Activated CD8-positive, alpha-beta T cell treated with anti-CD3 and anti-CD28 coated beads for 36 hours (primary cell): ENCODE results near the gene TMEM82. TPM values are rescaled to one million over a fixed set of nuclear protein-coding genes. Genes with fewer than 3 reads are reported as not detected.

Experiments
- ATAC-seq: fragments of 200-7000 bp; cut with Tn5 transposase; one replicate; pipeline ENCODE4 v1.10.0; 2021; ENCODE audit warnings: mild to moderate bottlenecking, moderate library complexity
- CTCF ChIA-PET: fragments of 350-600 bp; sonication (Branson Sonifier 250); formaldehyde crosslinking; loops from one replicate; lab custom pipeline; 2021; ENCODE audit warnings: antibody characterized with exemption; lab: Charles Lee
- POLR2A ChIA-PET: fragments of 350-600 bp; sonication (Branson Sonifier 250); formaldehyde crosslinking; loops from one replicate; lab custom pipeline; 2021; ENCODE audit warnings: antibody characterized with exemption; lab: Charles Lee
- DNase-seq: peaks from one replicate; pipeline ENCODE4 v3.0.0-alpha.2; 2020
- H3K27ac Mint-ChIP-seq: one replicate; pipeline ENCODE4 v1.8.0; 2021; ENCODE audit warnings: mild to moderate bottlenecking, mixed read lengths
- H3K27me3 Mint-ChIP-seq: one replicate; pipeline ENCODE4 v1.8.0; 2021; ENCODE audit warnings: mixed read lengths
- H3K36me3 Mint-ChIP-seq: one replicate; pipeline ENCODE4 v1.8.0; 2021; ENCODE audit warnings: low read depth, mixed read lengths
- H3K4me1 Mint-ChIP-seq: one replicate; pipeline ENCODE4 v1.8.0; 2021; ENCODE audit warnings: low read depth, mixed read lengths
- H3K4me3 Mint-ChIP-seq: one replicate; pipeline ENCODE4 v1.8.0; 2021; ENCODE audit warnings: mild to moderate bottlenecking, moderate library complexity, mixed read lengths
- H3K9me3 Mint-ChIP-seq: one replicate; pipeline ENCODE4 v1.8.0; 2021; ENCODE audit warnings: mixed read lengths
- CTCF ChIP-seq: fragments of 200-600 bp; IDR thresholded peaks from one replicate; pipeline ENCODE4 v1.8.0; 2022; ENCODE audit warnings: antibody characterized with exemption, mild to moderate bottlenecking
- intact Hi-C: fragments of 100-400 bp; cut with micrococcal nuclease; formaldehyde crosslinking; loops from one replicate; pipeline ENCODE4 v1.10.0; 2022
- total RNA-seq, 2 experiments: library from RNA; stranded (reverse); gene quantifications; one replicate each; pipeline ENCODE4 v1.2.3, GENCODE V29; 2021

Gene TMEM82
- total RNA-seq, 2 experiments from 2014 or later: not detected

GRCh38 chr1:15700508-15700907 lies 41.8 kb upstream of the TMEM82 start:
- ATAC-seq: no peak
- H3K27ac Mint-ChIP-seq: no peak overlapping the region

GRCh38 chr1:15701784-15702183 lies 40.5 kb upstream of the TMEM82 start:
- Mint-ChIP-seq H3K27ac (no peak overlapping the region), H3K4me3 (no peak overlapping the region), H3K36me3 (peaks cover 13% of the 10 kb centered on the region), H3K9me3 (no peaks in the 10 kb centered on the region), H3K4me1 (peaks cover 31% of the 10 kb centered on the region), H3K27me3 (no peaks in the 10 kb centered on the region)
- ATAC-seq (no peak), DNase-seq (no peak)
- intact Hi-C loops: no loop called here
- no peak for TF ChIP-seq CTCF
- CTCF ChIA-PET: interaction anchor here (1.1 kb wide), 1 partner anchor 39 kb away, joined by 5 read pairs; no protein-coding TSS in a partner anchor
- POLR2A ChIA-PET: interaction anchor here (0.6 to 1.0 kb wide), 2 partner anchors 11 to 38 kb away, joined by 3 to 4 read pairs; no protein-coding TSS in a partner anchor

More at GRCh38 chr1:15700508-15700907, 41.8 kb upstream of the TMEM82 start:
- ChIA-PET CTCF (interaction anchor here (0.8 kb wide), 1 partner anchor 99 kb away, joined by 3 read pairs; no protein-coding TSS in a partner anchor), POLR2A (no interaction called here)
- Mint-ChIP-seq H3K9me3 (no peaks in the 10 kb centered on the region), H3K36me3 (peaks cover 12% of the 10 kb centered on the region), H3K4me1 (peaks cover 33% of the 10 kb centered on the region), H3K27me3 (no peaks in the 10 kb centered on the region), H3K4me3 (no peak overlapping the region)
- intact Hi-C loops: no loop called here
- no peak for TF ChIP-seq CTCF
- no peak for DNase-seq

GRCh38 chr1:15702722-15703550 lies 39.4 kb upstream of the TMEM82 start:
- POLR2A ChIA-PET: interaction anchor here (1.0 kb wide), 1 partner anchor 12 kb away, joined by 3 read pairs; no protein-coding TSS in a partner anchor
- no peaks in the 10 kb centered on the region for H3K27me3 Mint-ChIP-seq
- H3K4me3 Mint-ChIP-seq: no peak overlapping the region
- intact Hi-C loops: no loop called here
- peaks cover 14% of the 10 kb centered on the region for H3K36me3 Mint-ChIP-seq
- CTCF ChIA-PET: no interaction called here
- H3K9me3 Mint-ChIP-seq: no peaks in the 10 kb centered on the region
- ATAC-seq (no peak), DNase-seq (no peak)
- H3K27ac Mint-ChIP-seq: no peak overlapping the region
- TF ChIP-seq CTCF: no peak
- H3K4me1 Mint-ChIP-seq: peaks cover 22% of the 10 kb centered on the region

- CTCF ChIA-PET: no interaction called here
- no peak for DNase-seq
- peaks cover 14% of the 10 kb centered on the region for H3K36me3 Mint-ChIP-seq
- no peak overlapping the region for H3K4me3 Mint-ChIP-seq
- H3K4me1 Mint-ChIP-seq: peaks cover 24% of the 10 kb centered on the region
- intact Hi-C loops: no loop called here
- POLR2A ChIA-PET: no interaction called here
- TF ChIP-seq CTCF: no peak
- H3K27ac Mint-ChIP-seq: no peak overlapping the region
- no peaks in the 10 kb centered on the region for H3K27me3 Mint-ChIP-seq
- no peak for ATAC-seq
- no peaks in the 10 kb centered on the region for H3K9me3 Mint-ChIP-seq
Measured at GRCh38 chr1:15703562-15703961, 38.7 kb upstream of the TMEM82 start.
